Stimulated activated CD8-positive, alpha-beta memory T cell treated with anti-CD3 and anti-CD28 coated beads, Interleukin-4, amount 100 ng/mL, for 48 hours (primary cell): ENCODE results near the gene CCDC59.
"Not testable (repeated sequence)": the region's sequence is repeated elsewhere in the genome, so short reads cannot be mapped to it uniquely, and the experiment has no call there.

Experiments
- DNase-seq: peaks from one replicate; pipeline ENCODE4 v3.0.0-alpha.2; 2020

Gene CCDC59, protein sequence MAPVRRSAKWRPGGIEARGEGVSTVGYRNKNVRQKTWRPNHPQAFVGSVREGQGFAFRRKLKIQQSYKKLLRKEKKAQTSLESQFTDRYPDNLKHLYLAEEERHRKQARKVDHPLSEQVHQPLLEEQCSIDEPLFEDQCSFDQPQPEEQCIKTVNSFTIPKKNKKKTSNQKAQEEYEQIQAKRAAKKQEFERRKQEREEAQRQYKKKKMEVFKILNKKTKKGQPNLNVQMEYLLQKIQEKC

GRCh38 chr12:82358200-82359114 lies at the start of gene CCDC59, which contains the start of gene METTL25:
CCDC59 (minus strand) TSS chr12:82358387; CDS start chr12:82358376, 11 bp downstream.
METTL25 (plus strand) TSS chr12:82358529; CDS start chr12:82358566, 37 bp downstream.
- peak; percentile 97 for DNase-seq

GRCh38 chr12:82407481-82407880 lies 49.3 kb upstream of the CCDC59 start:
- no peak for DNase-seq

DNA sequence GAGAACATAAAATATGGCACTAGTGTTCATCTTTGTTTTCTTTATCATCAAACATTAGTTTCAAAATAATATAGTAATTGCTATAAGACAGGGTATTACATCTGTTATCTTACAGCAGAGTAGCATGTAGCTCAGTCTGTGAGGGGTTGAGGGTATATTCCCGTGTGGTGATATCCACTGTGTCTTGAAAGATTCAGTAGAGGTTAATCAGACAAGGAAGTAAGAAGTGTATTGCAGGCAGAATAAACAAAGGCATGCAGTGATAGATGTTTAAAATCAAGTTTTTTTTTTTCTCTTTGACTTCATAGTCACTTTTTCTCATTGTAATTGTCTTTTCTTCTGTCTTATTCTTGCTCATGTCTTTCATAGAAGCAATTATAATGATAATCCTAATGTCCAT lies 48.5 kb upstream of the CCDC59 start:
- no peak for DNase-seq

DNA sequence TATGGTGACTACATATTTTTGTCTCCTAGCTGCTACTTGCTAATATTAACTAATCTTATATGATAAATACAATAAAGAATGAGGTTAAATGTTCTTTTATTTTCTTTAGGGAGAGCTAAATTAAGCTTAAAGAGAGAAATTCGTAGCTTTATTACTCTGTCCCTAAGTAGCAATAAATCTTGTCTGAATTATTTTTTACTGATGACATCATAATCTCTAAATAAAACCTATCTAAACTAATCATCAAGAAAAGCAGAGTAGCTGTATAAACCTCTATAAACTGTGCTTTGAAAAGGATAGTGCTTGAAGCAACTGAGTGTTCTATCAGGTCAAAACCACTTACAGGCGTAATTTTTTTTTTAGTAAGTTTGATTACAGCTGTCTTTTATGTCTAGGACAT lies 42.6 kb upstream of the CCDC59 start:
- no peak for DNase-seq

- no peak for DNase-seq
Observed at GRCh38 chr12:82398879-82399278, 40.7 kb upstream of the CCDC59 start.

DNA sequence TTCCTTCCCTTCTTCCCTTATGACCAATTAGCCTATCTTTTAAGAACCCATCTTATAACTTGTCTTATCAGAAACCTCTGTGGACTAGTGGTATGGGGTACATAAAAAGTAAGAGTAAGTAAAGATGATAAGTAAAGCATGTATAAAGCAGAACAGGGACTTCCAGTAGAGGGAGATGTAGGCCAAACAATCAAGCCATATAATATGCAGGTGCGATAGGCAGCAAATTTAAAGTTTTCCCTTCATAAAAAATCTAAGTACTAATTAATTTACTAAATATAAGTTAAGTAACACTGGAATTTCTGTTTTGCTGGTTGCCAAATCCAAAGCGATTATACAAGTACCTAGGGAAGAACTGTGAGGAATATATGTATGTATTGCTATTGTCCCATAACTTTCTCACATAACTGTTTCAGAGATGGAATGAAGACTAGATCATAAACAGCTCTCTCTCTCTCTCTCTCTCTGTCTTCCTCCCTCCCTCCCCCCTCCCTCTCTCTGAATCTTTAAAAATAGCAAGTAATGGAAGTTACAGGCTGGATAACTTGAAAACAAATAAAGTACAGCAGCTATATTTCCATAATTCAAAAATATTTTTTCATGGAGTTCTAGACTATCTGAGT lies 25.9 kb upstream of the CCDC59 start:
- no peak for DNase-seq

GRCh38 chr12:82378997-82379396 lies 20.8 kb upstream of the CCDC59 start:
- no peak for DNase-seq

- no peak for DNase-seq
Observed at GRCh38 chr12:82375201-82375600, 17.0 kb upstream of the CCDC59 start.

- DNase-seq: no peak
Observed at GRCh38 chr12:82366197-82366596, 8.0 kb upstream of the CCDC59 start.

DNA sequence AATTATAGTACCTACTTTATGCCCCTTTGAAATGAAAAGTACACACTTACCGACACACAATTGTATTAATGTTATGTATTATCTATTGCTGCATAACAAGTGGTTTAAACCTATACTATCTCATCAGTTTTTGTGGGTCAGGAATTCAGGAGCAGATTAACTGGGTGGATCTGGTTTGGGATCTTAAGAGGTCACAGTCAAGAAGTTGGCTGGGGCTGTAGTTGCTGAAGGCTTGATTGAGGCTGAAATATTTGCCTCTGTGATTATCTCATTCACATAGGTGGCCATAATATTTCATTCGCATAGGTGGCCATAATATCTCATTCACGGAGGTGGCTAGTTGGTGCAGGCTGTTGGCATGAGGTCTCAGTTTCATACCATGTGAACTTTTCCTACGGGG lies 5.8 kb upstream of the CCDC59 start:
- no peak for DNase-seq

- DNase-seq: no peak
Observed at GRCh38 chr12:82361461-82361915, 3.3 kb upstream of the CCDC59 start.

DNA sequence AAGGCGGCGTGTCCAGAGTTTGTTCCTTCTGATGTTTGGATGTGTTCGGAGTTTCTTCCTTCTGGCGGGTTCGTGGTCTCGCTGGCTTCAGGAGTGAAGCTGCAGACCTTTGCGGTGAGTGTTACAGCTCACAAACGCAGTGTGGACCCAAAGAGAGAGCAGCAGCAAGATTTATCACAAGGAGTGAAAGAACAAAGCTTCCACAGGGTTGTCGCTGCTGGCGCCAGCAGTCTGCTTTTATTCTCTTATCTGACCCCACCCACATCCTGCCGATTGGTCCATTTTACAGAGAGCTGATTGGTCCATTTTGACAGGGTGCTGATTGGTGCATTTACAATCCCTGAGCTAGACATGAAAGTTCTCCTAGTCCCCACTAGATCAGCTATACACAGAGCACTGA lies 2.6 kb upstream of the CCDC59 start:
- not testable (repeated sequence) for DNase-seq

DNA sequence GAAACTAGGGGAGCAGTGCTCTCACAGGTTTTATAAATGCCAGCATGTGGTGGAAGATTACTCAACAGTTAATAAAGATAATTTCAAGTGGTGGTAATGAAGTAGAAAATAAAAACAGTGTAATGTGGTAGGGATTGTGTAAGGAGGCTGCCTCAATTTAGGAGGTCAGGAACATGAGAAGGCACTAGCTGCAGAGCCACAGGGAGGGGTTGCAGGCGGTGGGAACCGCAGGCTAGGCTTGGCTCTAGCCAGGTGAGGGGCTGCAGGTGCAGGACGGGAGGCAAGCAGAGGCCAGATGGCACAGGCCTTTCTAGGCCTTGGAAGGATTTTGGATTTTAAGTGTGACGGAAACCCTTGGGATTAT lies 910 bp upstream of the CCDC59 start:
- no peak for DNase-seq

DNA sequence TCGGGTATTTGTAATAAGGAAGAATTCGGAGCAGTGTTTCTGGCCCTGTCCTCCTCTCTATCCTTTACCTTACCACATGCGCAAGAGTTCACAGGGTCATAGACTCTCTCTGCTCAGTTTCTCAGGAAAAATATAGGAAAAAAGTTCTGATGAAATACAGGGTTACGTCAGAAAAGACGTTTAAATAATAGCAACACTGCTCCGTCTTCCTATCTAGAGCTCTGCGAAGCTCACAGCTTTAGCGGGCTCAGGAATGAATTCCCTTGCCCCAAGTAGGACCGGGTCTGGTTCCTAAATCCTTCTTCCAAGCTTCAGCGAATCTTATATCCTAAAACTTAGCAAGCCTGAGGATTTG lies 365 bp downstream of the CCDC59 start:
- no peak for DNase-seq

DNA sequence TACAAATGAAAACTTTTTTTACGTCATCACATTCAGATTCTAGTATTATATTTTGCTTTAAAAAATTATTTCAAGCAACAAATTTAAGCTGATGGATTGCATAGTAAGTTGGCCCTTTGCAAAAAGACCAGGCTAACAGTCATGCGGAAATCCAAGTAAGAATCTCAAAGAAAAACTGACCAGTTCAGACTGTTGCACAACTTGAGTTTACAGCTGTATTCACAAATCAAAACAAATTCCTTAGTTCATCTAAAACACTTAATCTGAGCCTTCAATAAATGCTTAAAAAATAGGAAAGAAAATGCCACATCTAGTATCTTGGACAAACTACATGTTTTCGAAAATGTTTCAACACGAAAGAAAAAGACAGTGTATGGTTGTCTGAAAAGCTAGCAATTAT lies 847 bp downstream of the CCDC59 start:
- DNase-seq: no peak

DNA sequence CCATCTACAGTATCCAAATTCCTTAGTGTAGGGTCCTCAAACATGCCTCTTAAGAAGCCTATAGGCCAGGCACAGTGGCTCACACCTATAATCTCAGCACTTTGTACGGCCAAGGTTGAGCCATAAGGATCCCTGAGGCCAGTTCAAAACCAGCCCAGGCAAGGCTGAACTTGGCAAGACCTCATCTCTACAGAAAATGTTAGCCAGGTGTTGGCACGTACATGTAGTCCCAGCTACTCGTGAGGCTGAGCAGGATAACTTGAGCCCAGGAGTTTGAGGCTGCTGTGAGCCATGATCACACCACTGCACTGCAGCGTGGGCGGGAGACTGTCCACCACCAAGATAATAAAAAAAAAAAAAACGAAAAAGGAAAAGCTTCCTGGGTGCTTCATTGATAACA lies 6.8 kb downstream of the CCDC59 start:
- no peak for DNase-seq

- no peak for DNase-seq
Observed at GRCh38 chr12:82350161-82350560, 8.0 kb downstream of the CCDC59 start.

DNA sequence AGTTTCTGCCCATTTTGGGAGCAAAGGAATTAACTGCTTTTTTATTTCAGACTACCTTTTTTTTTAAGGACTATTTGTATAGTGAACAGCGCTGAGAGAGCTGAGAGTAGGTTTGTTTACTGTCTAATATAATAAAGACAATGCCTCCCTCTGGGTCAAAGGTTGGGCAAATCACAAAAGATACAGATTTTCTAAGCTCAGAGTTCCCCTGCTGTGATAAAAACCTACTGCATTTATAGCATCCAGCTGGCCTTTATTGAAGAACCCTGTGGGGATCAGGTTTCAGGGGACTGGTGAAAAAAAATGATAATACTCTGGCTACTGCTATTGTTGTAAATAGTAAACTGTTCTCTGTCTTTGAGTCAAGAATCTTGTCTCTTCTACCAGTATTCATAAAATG lies 28.7 kb downstream of the CCDC59 start:
- no peak for DNase-seq

GRCh38 chr12:82327861-82328260 lies 30.3 kb downstream of the CCDC59 start:
- no peak for DNase-seq

DNA sequence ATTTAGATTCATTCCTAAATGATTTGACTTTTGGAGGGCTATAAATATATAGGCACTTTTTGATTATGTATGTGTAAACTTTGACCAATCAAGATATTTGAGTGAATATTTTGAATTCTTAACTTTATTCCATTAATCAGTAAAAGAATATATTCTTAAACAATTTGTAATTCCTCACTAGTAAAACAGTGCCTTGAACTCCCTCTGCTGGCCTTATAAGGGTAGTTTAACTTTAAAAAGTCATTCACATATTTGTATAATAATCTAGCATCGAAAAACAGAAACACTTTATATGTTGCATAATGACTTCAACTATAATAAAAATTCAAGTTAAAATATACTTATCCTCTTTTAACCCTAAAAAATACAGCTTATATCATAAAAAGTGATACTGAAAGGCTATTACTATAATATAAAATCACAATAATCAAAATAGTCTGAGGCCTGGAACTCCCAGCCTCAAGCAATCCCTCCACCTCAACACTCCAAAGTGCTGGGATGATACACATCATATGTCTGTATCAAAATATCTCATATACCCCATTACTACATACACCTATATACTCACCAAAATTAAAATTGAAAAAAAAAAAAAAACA lies 31.2 kb downstream of the CCDC59 start:
- no peak for DNase-seq

DNA sequence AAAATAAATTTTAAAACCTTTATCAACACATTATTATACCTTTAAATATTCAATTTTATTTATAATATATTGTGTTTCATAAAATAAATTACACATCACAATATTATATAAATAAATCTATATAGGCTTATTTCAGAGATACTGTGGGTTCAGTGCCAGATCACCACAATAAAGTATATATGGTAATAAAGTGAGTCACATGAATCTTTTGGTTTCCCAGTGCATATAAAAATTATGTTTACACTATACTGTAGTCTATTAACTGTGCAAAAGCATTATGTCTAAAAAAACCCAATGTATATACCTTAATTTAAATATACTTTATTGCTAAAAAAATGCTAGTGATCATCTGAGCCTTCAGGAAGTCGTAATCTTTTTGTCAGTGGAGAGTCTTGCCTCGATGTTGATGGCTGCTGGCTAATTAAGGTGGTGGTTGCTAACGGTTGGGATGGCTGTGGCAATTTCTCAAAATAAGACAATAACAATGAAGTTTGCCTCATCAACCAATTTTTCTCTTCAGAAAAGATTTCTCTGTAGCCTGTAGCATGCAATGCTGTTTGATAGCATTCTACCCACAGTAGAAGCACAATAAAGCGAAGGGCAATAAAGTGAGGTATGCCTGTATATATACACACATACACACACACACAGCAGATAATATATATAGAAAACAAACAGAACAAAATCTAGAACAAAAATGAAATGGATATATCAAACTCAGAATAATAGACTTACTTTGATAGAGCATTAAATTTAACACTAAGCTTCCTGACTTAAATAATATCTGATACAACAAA lies 32.4 kb downstream of the CCDC59 start:
- no peak for DNase-seq

DNA sequence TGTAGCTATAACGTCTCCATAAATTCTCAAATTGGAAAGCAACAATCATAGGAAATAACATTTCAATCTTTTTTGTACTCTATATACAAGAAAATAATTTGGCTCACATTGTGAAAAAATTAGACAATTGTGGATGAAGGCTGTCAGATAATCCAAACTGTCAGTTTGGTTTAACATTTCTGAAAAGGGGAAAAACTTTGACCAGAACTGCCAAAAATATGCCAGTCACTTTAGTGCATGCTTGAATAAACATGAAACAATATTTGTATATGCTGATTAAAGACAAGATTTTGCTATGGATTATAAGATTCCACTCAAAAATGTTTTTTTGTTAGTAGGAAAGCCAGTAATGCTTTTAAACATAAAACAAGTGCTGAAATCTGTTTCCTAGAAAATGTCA lies 38.9 kb downstream of the CCDC59 start:
- no peak for DNase-seq
